Measurements from ENCODE around the gene PBX1.

Gene PBX1

DNA sequence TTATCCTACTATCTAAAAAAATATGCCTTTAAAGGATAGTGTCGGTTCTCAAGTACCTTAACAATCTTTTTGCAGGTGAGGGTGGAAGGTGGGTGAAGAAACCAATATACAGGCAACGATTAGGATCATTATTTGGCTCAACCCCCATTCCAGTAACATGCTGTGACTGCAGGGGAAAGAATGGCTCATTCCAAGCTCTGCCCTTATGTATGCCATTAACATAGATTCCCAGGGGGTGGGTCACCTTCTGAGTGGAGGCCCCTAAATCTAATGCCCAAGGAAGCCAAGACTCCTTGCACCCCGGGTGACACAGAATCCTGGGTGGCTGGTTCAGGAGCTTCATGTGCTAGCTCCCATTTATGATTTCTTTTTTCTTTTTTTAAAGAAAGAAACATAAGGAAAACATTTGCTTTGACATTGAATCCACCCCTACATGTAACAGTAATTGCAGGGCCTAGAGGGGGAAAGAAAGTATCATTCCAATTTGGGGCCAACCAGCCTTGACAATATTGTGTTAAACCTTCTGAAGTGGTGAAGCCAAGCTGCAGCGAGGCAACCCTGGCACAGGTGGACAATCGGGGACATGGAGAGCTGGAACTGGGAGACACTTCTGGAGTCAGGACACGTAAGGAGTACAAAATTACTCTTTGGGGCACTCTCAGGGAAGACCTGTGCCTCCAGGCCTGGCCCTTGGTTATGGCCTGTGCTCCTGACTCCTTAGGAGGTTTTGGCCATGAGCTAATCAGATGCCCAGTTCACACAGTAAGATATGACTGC is 200.3 kb downstream of the PBX1 start:
- H3K4me3 ChIP-seq (replicated peaks; ENCODE audit: low read depth, low read length) = no peak overlapping the region
- DNase-seq (ENCODE audit: low read depth) = no peak
- TF ChIP-seq, protein P1, sequence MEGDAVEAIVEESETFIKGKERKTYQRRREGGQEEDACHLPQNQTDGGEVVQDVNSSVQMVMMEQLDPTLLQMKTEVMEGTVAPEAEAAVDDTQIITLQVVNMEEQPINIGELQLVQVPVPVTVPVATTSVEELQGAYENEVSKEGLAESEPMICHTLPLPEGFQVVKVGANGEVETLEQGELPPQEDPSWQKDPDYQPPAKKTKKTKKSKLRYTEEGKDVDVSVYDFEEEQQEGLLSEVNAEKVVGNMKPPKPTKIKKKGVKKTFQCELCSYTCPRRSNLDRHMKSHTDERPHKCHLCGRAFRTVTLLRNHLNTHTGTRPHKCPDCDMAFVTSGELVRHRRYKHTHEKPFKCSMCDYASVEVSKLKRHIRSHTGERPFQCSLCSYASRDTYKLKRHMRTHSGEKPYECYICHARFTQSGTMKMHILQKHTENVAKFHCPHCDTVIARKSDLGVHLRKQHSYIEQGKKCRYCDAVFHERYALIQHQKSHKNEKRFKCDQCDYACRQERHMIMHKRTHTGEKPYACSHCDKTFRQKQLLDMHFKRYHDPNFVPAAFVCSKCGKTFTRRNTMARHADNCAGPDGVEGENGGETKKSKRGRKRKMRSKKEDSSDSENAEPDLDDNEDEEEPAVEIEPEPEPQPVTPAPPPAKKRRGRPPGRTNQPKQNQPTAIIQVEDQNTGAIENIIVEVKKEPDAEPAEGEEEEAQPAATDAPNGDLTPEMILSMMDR (IDR thresholded peaks at IDR 0.05; ENCODE audit: low read length, missing control alignments) = no peak

DNA sequence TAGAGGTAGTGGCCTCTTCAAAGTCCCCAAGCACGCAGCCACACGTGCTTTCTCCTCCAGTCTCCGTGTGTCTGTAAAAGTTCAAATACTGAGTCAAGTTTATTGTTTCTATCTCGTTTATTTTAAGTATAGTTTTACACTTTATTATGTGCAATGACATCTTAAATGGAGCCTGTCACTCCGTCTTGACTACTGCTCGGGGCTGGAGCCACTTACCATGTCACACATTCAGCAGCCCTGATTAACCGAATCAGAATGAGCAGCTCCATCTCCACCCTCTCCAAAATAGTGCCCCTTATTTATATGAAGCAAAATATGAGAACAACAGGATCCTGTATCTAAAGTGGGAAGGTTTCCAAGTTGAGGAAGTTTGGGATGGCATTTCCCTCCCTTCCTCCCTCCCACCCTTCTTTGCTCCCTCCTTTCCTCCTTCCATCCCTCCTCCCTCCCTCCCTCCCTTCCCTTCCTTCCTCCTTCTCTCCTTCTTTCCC is 201.0 kb downstream of the PBX1 start:
- no peak for DNase-seq (ENCODE audit: low read depth)
- no peak overlapping the region for H3K4me3 ChIP-seq (replicated peaks; ENCODE audit: low read depth, low read length)
- TF ChIP-seq, protein P1 (IDR thresholded peaks at IDR 0.05; ENCODE audit: low read length, missing control alignments) = no peak

DNA sequence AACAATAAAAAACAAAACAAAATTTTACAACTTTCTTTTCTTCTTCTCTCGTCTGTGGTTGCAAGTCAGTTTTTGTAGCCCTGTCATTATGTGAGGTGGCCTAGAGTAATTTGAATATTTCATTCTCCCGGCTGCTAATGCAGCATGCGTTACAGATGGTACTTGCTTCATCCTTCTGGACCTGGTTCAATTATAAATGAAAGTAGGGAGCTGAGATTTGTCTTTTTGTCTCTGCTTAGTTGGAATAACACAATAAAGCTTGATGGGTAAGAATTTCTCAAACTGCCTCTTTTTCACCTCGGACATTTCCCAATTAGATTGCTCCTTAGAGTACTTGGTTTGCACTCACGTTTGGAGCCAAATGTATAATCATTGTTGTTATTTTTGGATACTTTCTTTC is 201.6 kb downstream of the PBX1 start:
- no peak for DNase-seq (ENCODE audit: low read depth)
- TF ChIP-seq, protein P1 (IDR thresholded peaks at IDR 0.05; ENCODE audit: low read length, missing control alignments) = no peak
- H3K4me3 ChIP-seq (replicated peaks; ENCODE audit: low read depth, low read length) = no peak overlapping the region

DNA sequence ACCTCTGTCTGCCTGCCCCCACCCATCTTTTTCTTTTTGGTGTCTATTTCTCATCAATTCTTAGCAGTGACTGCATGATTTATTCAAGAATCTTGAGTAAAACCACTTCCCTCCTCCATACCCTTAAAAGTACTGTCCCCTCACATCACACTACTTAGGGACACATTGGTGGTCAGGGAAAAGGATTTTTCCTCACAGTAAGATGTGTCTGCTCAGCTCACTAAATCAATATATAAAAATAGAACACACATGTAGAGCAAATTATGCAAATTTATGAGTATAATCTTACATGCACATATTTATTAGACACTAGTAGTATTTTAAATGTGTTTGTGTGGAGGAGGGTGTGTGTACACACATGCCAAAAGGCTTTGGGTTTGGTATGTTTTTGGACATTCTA is 202.0 kb downstream of the PBX1 start:
- TF ChIP-seq, protein P1 (IDR thresholded peaks at IDR 0.05; ENCODE audit: low read length, missing control alignments) = no peak
- H3K4me3 ChIP-seq (replicated peaks; ENCODE audit: low read depth, low read length) = no peak overlapping the region
- DNase-seq (ENCODE audit: low read depth) = no peak

DNA sequence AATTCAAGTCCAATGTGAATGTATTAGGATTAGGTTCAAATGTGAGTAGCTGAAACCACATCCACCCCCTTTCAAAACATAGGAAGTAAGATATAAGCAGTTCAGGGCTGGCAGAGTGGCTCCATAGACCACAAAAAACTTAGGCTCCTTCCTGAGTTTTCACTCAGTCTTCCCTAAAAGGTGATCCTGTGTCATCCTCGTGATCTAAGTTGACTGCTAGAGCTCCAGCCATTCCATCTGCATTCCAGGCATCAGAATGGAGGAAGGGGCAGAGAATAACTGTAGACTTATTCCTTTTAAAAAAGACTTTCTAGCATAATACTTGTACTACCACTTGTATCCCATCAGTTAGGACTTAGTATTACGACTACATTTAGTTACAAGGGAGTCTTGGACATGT is 204.1 kb downstream of the PBX1 start:
- TF ChIP-seq, protein P1 (IDR thresholded peaks at IDR 0.05; ENCODE audit: low read length, missing control alignments) = no peak
- H3K4me3 ChIP-seq (replicated peaks; ENCODE audit: low read depth, low read length) = no peak overlapping the region

DNA sequence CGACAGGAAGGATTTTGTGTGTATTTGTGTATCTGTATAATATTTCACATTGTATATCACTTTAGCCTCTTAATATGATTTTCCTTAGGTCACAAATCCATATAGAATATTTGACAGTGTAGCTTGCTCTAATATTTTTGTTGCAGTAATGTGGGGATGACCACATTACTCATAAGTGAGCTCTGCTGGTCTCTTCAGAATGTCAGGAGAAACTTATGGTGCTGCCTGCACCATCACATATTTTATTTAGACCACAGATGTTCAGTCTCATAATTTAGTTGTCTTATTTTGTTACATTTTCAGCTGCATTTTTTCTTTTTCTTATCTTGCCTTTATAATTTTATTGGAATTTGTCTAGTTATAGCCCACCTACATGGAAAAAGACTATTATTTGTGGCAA is 205.3 kb downstream of the PBX1 start:
- TF ChIP-seq, protein P1 (IDR thresholded peaks at IDR 0.05; ENCODE audit: low read length, missing control alignments) = no peak
- H3K4me3 ChIP-seq (replicated peaks; ENCODE audit: low read depth, low read length) = no peak overlapping the region
- DNase-seq (ENCODE audit: low read depth) = no peak

More for the DNA sequence above, 204.1 kb downstream of the PBX1 start:
- DNase-seq (ENCODE audit: low read depth) = no peak

DNA sequence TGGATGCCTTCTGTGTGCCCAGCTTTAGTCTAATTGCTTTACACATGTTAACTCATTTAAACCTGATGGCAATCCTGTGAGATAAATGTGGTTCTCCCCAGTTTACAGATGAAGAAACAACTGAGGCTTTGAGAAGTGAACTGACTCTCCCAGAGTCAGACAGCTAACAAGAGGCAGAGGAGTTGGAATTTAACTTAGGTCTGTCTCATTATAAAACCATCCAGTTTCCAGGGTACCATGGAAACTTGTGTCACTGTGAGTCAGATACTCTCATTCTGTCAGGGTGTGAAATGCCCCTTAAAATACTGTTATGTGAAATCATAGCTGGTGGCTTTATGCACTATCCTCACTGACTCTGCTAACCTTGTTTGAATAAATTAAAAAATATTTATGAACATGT is 206.6 kb downstream of the PBX1 start:
- peak; percentile 82 for DNase-seq (ENCODE audit: low read depth)
- TF ChIP-seq, protein P1 (IDR thresholded peaks at IDR 0.05; ENCODE audit: low read length, missing control alignments) = no peak
- H3K4me3 ChIP-seq (replicated peaks; ENCODE audit: low read depth, low read length) = no peak overlapping the region
